Right lobe of liver (tissue), 4 donors: ENCODE data around the gene TPM3.

ENCODE experiments used
- POLR2A ChIP-seq: fragments of 450-650 bp; IDR thresholded peaks from one replicate; pipeline ENCODE4 v1.6.1; 2017; ENCODE audit warnings: antibody characterized with exemption, mild to moderate bottlenecking
- TF ChIP-seq, protein P1 (sequence below), 4 donors: fragments of 200-600 bp in 3 of 4; fragments of 450-650 bp in 1 of 4; IDR thresholded peaks; one replicate each; pipeline versions ENCODE4 v1.5.1 to v1.8.0; 2016 to 2022; ENCODE audit warnings: antibody characterized with exemption in 4 of 4, mild to moderate bottlenecking in 2 of 4
- donor health status: DM: no; HTN: no; CAD: no.
- donor health status: DM: no; HTN: no; CAD: no.
- donor health status: DM: no; HTN: yes; CAD: no.

- TF ChIP-seq, protein P1, sequence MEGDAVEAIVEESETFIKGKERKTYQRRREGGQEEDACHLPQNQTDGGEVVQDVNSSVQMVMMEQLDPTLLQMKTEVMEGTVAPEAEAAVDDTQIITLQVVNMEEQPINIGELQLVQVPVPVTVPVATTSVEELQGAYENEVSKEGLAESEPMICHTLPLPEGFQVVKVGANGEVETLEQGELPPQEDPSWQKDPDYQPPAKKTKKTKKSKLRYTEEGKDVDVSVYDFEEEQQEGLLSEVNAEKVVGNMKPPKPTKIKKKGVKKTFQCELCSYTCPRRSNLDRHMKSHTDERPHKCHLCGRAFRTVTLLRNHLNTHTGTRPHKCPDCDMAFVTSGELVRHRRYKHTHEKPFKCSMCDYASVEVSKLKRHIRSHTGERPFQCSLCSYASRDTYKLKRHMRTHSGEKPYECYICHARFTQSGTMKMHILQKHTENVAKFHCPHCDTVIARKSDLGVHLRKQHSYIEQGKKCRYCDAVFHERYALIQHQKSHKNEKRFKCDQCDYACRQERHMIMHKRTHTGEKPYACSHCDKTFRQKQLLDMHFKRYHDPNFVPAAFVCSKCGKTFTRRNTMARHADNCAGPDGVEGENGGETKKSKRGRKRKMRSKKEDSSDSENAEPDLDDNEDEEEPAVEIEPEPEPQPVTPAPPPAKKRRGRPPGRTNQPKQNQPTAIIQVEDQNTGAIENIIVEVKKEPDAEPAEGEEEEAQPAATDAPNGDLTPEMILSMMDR (IDR thresholded peaks at IDR 0.05) = no peak
- no peak for TF ChIP-seq POLR2A
These were observed 17.2 kb downstream of the TPM3 start for GRCh38 chr1:154174654-154175053.
